Nephron progenitor cell (in vitro differentiated cells): ENCODE measurements around the gene CISH.

ENCODE experiments used
- DNase-seq: peaks from one replicate; pipeline ENCODE4 v3.0.0; 2021
- H3K27ac Mint-ChIP-seq: 2 replicates; pipeline ENCODE4 v1.8.0; 2021; ENCODE audit warnings: mild to moderate bottlenecking, moderate library complexity, mixed read lengths
- H3K27me3 Mint-ChIP-seq: 2 replicates; pipeline ENCODE4 v1.8.0; 2021; ENCODE audit warnings: mild to moderate bottlenecking, low read depth, mixed read lengths; ENCODE audit not compliant: poor library complexity
- H3K36me3 Mint-ChIP-seq: 2 replicates; pipeline ENCODE4 v1.8.0; 2021; ENCODE audit warnings: low read depth, mixed read lengths
- H3K4me1 Mint-ChIP-seq: 2 replicates; pipeline ENCODE4 v1.8.0; 2021; ENCODE audit warnings: mixed read lengths
- H3K4me3 Mint-ChIP-seq: 2 replicates; pipeline ENCODE4 v1.8.0; 2021; ENCODE audit warnings: mild to moderate bottlenecking, moderate library complexity, mixed read lengths
- H3K9me3 Mint-ChIP-seq: 2 replicates; pipeline ENCODE4 v1.8.0; 2021; ENCODE audit warnings: mild to moderate bottlenecking, moderate library complexity, mixed read lengths
- TF ChIP-seq, protein P1 (sequence below): fragments of 200-600 bp; sonication (generic); IDR thresholded peaks from 2 replicates; pipeline ENCODE4 v1.5.0; 2021; ENCODE audit warnings: antibody characterized with exemption

Gene CISH

GRCh38 chr3:50587373-50587772 lies 24.2 kb downstream of the CISH start:
- Mint-ChIP-seq H3K27ac (no peak overlapping the region), H3K4me1 (peaks cover 4% of the 10 kb centered on the region), H3K4me3 (no peak overlapping the region), H3K9me3 (no peaks in the 10 kb centered on the region), H3K36me3 (peaks cover 7% of the 10 kb centered on the region), H3K27me3 (no peaks in the 10 kb centered on the region)
- TF ChIP-seq, protein P1, sequence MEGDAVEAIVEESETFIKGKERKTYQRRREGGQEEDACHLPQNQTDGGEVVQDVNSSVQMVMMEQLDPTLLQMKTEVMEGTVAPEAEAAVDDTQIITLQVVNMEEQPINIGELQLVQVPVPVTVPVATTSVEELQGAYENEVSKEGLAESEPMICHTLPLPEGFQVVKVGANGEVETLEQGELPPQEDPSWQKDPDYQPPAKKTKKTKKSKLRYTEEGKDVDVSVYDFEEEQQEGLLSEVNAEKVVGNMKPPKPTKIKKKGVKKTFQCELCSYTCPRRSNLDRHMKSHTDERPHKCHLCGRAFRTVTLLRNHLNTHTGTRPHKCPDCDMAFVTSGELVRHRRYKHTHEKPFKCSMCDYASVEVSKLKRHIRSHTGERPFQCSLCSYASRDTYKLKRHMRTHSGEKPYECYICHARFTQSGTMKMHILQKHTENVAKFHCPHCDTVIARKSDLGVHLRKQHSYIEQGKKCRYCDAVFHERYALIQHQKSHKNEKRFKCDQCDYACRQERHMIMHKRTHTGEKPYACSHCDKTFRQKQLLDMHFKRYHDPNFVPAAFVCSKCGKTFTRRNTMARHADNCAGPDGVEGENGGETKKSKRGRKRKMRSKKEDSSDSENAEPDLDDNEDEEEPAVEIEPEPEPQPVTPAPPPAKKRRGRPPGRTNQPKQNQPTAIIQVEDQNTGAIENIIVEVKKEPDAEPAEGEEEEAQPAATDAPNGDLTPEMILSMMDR = no peak
- DNase-seq = no peak

GRCh38 chr3:50586763-50587070 lies 24.9 kb downstream of the CISH start:
- H3K4me3 Mint-ChIP-seq = no peak overlapping the region
- H3K36me3 Mint-ChIP-seq = peaks cover 7% of the 10 kb centered on the region
- H3K27me3 Mint-ChIP-seq = peaks cover 4% of the 10 kb centered on the region
- DNase-seq = no peak
- no peaks in the 10 kb centered on the region for H3K9me3 Mint-ChIP-seq
- peak overlapping the region; percentile 75 for H3K27ac Mint-ChIP-seq
- peaks cover 4% of the 10 kb centered on the region for H3K4me1 Mint-ChIP-seq
- TF ChIP-seq, protein P1 = no peak

GRCh38 chr3:50585919-50586762 lies 25.4 kb downstream of the CISH start:
- Mint-ChIP-seq H3K27ac (no peak overlapping the region), H3K36me3 (peaks cover 7% of the 10 kb centered on the region), H3K4me3 (no peak overlapping the region), H3K27me3 (peaks cover 4% of the 10 kb centered on the region), H3K4me1 (peaks cover 4% of the 10 kb centered on the region), H3K9me3 (no peaks in the 10 kb centered on the region)
- TF ChIP-seq, protein P1 = no peak
- no peak for DNase-seq

- Mint-ChIP-seq H3K4me3 (no peak overlapping the region), H3K27me3 (peaks cover 4% of the 10 kb centered on the region), H3K4me1 (peaks cover 4% of the 10 kb centered on the region), H3K9me3 (no peaks in the 10 kb centered on the region), H3K36me3 (peaks cover 7% of the 10 kb centered on the region), H3K27ac (peak overlapping the region; percentile 26)
- TF ChIP-seq, protein P1 = no peak
- no peak for DNase-seq
Measured at GRCh38 chr3:50584391-50584790, 27.2 kb downstream of the CISH start.

GRCh38 chr3:50583897-50584296 lies 27.7 kb downstream of the CISH start:
- TF ChIP-seq, protein P1 = no peak
- no peak for DNase-seq
- H3K4me1 Mint-ChIP-seq = peaks cover 4% of the 10 kb centered on the region
- H3K9me3 Mint-ChIP-seq = no peaks in the 10 kb centered on the region
- H3K27ac Mint-ChIP-seq = peak overlapping the region; percentile 26
- H3K27me3 Mint-ChIP-seq = peaks cover 4% of the 10 kb centered on the region
- no peak overlapping the region for H3K4me3 Mint-ChIP-seq
- H3K36me3 Mint-ChIP-seq = peaks cover 7% of the 10 kb centered on the region

DNA sequence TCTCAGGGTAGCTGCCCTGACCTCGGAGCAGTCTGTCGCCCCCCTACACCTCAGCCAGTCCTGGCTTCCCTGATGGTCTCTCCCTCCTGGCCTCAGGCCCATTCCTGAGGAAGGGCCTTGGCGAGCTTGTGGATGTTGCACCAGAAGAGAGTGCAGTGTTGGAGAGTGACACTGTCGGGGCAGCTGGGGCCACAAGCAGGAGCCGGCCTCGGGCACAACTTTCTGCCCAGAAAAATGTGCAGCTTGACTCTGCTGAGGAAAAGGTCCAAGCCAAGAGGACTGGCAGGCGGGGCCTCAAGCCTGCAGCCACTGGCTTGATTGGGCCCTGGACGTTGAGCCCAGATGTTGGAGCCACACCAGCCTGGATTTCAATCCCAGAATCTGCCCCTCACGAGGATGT lies 29.5 kb downstream of the CISH start:
- Mint-ChIP-seq H3K4me3 (no peak overlapping the region), H3K27ac (no peak overlapping the region), H3K36me3 (peaks cover 7% of the 10 kb centered on the region), H3K9me3 (no peaks in the 10 kb centered on the region), H3K4me1 (peaks cover 4% of the 10 kb centered on the region), H3K27me3 (peaks cover 4% of the 10 kb centered on the region)
- no peak for DNase-seq
- TF ChIP-seq, protein P1 = no peak
